Mesothelial cell of epicardium (in vitro differentiated cells): ENCODE data around the gene KRTAP6-1. TPM values are rescaled to one million over a fixed set of nuclear protein-coding genes. Genes with fewer than 3 reads are reported as not detected.

ENCODE experiments used
- DNase-seq, 2 experiments: peaks; one replicate each; pipeline ENCODE4 v3.0.0; 2021; ENCODE audit warnings: low spot score in 2 of 2; ENCODE audit not compliant: unreplicated experiment in 2 of 2
- H3K27ac Mint-ChIP-seq: 2 replicates; pipeline ENCODE4 v1.8.0; 2021; ENCODE audit warnings: mixed read lengths
- H3K27me3 Mint-ChIP-seq: 2 replicates; pipeline ENCODE4 v1.8.0; 2021; ENCODE audit warnings: low read depth, mixed read lengths
- H3K36me3 Mint-ChIP-seq: 2 replicates; pipeline ENCODE4 v1.8.0; 2021; ENCODE audit warnings: mixed read lengths
- H3K4me1 Mint-ChIP-seq: 2 replicates; pipeline ENCODE4 v1.8.0; 2021; ENCODE audit warnings: mixed read lengths
- H3K4me3 Mint-ChIP-seq: 2 replicates; pipeline ENCODE4 v1.8.0; 2021; ENCODE audit warnings: mild to moderate bottlenecking, moderate library complexity, mixed read lengths
- H3K9me3 Mint-ChIP-seq: 2 replicates; pipeline ENCODE4 v1.8.0; 2021; ENCODE audit warnings: mixed read lengths
- total RNA-seq: library from RNA; stranded (reverse); gene quantifications from 3 replicates; pipeline ENCODE4 v1.2.1, GENCODE V29; 2021
- TF ChIP-seq, protein P1 (sequence below): fragments of 200-600 bp; sonication (generic); IDR thresholded peaks from one replicate; pipeline ENCODE4 v1.5.0; 2021; ENCODE audit warnings: antibody characterized with exemption; ENCODE audit not compliant: unreplicated experiment

The KRTAP6-1 gene
- total RNA-seq, 1 donor from 2014 or later: not detected

DNA sequence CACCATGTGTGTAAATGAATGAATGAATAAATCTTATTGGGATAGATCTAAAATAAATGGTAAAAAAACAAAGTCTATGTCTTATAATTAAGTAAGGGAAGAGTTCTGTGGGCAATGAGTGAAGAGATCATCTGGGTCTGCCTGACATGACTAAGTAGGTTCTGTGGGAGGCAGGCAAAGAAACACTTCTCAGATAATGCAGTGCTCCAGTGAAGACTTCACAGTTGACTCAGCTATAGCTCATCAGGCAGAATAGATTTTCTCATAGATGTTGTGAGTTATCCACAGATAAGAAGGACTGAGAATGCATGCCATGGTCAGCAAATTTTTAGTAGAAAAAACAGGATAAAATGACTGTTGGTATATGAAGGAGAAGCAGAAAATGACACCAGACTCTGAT lies 36.0 kb downstream of the KRTAP6-1 start:
- DNase-seq: no peak
- TF ChIP-seq, protein P1, sequence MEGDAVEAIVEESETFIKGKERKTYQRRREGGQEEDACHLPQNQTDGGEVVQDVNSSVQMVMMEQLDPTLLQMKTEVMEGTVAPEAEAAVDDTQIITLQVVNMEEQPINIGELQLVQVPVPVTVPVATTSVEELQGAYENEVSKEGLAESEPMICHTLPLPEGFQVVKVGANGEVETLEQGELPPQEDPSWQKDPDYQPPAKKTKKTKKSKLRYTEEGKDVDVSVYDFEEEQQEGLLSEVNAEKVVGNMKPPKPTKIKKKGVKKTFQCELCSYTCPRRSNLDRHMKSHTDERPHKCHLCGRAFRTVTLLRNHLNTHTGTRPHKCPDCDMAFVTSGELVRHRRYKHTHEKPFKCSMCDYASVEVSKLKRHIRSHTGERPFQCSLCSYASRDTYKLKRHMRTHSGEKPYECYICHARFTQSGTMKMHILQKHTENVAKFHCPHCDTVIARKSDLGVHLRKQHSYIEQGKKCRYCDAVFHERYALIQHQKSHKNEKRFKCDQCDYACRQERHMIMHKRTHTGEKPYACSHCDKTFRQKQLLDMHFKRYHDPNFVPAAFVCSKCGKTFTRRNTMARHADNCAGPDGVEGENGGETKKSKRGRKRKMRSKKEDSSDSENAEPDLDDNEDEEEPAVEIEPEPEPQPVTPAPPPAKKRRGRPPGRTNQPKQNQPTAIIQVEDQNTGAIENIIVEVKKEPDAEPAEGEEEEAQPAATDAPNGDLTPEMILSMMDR: no peak
- Mint-ChIP-seq H3K9me3 (peaks cover 17% of the 10 kb centered on the region), H3K4me3 (no peak overlapping the region), H3K27me3 (no peaks in the 10 kb centered on the region), H3K4me1 (no peaks in the 10 kb centered on the region), H3K36me3 (no peaks in the 10 kb centered on the region), H3K27ac (no peak overlapping the region)

DNA sequence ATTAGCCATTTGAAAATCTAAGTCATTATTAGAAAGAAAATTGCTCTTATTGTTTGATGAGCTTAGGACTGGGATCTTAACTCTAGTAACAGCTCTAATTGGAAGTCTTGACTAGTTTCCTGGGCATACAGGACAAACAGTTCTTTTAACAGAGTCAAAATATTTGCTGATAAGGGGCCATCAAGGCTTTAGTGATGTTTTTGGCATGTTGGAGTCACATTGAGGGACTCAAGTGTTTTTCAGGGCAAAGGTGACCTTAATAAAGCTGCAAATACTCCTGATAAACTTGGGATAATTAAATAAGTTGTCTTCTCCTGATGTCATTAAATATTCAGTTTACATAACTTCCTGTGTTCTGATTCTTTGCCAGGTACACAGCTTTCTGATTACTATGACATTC lies 46.1 kb downstream of the KRTAP6-1 start:
- H3K36me3 Mint-ChIP-seq: no peaks in the 10 kb centered on the region
- no peak overlapping the region for H3K27ac Mint-ChIP-seq
- H3K27me3 Mint-ChIP-seq: no peaks in the 10 kb centered on the region
- TF ChIP-seq, protein P1: no peak
- no peak overlapping the region for H3K4me3 Mint-ChIP-seq
- H3K4me1 Mint-ChIP-seq: no peaks in the 10 kb centered on the region
- DNase-seq: no peak
- peaks cover 18% of the 10 kb centered on the region for H3K9me3 Mint-ChIP-seq

DNA sequence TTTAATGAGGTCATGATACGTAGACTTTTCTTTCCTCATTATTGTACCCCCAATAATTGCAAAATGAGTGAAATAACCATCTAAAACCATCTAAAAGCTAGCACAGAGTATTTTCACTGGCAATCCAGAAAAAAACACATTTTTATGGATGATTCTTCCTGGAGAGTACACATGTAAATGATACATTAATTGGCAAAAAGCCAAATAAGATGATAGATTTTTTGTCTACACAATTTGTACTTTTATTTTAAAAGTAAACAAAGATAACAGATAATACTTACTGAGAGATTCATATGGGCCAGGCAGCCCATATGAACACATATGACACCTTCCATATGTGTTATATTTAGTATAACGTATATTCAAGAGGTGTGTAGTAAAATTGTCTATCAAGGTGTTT lies 50.1 kb downstream of the KRTAP6-1 start:
- no peak overlapping the region for H3K27ac Mint-ChIP-seq
- TF ChIP-seq, protein P1: no peak
- DNase-seq: no peak
- peaks cover 22% of the 10 kb centered on the region for H3K9me3 Mint-ChIP-seq
- no peaks in the 10 kb centered on the region for H3K27me3 Mint-ChIP-seq
- no peak overlapping the region for H3K4me3 Mint-ChIP-seq
- H3K36me3 Mint-ChIP-seq: no peaks in the 10 kb centered on the region
- no peaks in the 10 kb centered on the region for H3K4me1 Mint-ChIP-seq

Other genes with a start within 250 kb of the KRTAP6-1 start
- gene KRTAP13-2, start 241.7 kb downstream of the KRTAP6-1 start, total RNA-seq: not detected in 3 replicates
- not detected in 3 replicates for gene KRTAP13-1, start 217.9 kb downstream of the KRTAP6-1 start, total RNA-seq
- gene KRTAP13-3, start 188.0 kb downstream of the KRTAP6-1 start, total RNA-seq: not detected in 3 replicates
- gene KRTAP13-4, start 183.7 kb downstream of the KRTAP6-1 start, total RNA-seq: not detected in 3 replicates
- gene KRTAP15-1, start 173.7 kb downstream of the KRTAP6-1 start, total RNA-seq: not detected in 3 replicates
- gene KRTAP19-1, start 133.6 kb downstream of the KRTAP6-1 start, total RNA-seq: not detected in 3 replicates
- gene KRTAP19-2, start 126.5 kb downstream of the KRTAP6-1 start, total RNA-seq: not detected in 3 replicates
- not detected in 3 replicates for gene KRTAP19-3, start 121.9 kb downstream of the KRTAP6-1 start, total RNA-seq
- gene KRTAP19-4, start 116.8 kb downstream of the KRTAP6-1 start, total RNA-seq: not detected in 3 replicates
- not detected in 3 replicates for gene KRTAP19-5, start 111.8 kb downstream of the KRTAP6-1 start, total RNA-seq
- not detected in 3 replicates for gene KRTAP19-6, start 72.1 kb downstream of the KRTAP6-1 start, total RNA-seq
- gene KRTAP19-7, start 52.6 kb downstream of the KRTAP6-1 start, total RNA-seq: not detected in 3 replicates
- not detected in 3 replicates for gene KRTAP22-2, start 23.5 kb downstream of the KRTAP6-1 start, total RNA-seq
- gene KRTAP6-3, start 21.5 kb downstream of the KRTAP6-1 start, total RNA-seq: not detected in 3 replicates
- not detected in 3 replicates for gene KRTAP6-2, start 15.0 kb downstream of the KRTAP6-1 start, total RNA-seq
- gene KRTAP22-1, start 12.8 kb downstream of the KRTAP6-1 start, total RNA-seq: not detected in 3 replicates
- gene KRTAP20-1, start 2.5 kb upstream of the KRTAP6-1 start, total RNA-seq: not detected in 3 replicates
- not detected in 3 replicates for gene KRTAP20-4, start 6.7 kb upstream of the KRTAP6-1 start, total RNA-seq
- not detected in 3 replicates for gene KRTAP20-2, start 21.3 kb upstream of the KRTAP6-1 start, total RNA-seq
- not detected in 3 replicates for gene KRTAP20-3, start 28.9 kb upstream of the KRTAP6-1 start, total RNA-seq
- not detected in 3 replicates for gene KRTAP21-3, start 104.8 kb upstream of the KRTAP6-1 start, total RNA-seq
- not detected in 3 replicates for gene KRTAP21-2, start 133.3 kb upstream of the KRTAP6-1 start, total RNA-seq
- not detected in 3 replicates for gene KRTAP21-1, start 141.5 kb upstream of the KRTAP6-1 start, total RNA-seq
- not detected in 3 replicates for gene KRTAP8-1, start 199.3 kb upstream of the KRTAP6-1 start, total RNA-seq
- not detected in 3 replicates for gene KRTAP7-1, start 215.8 kb upstream of the KRTAP6-1 start, total RNA-seq